Left hindlimb (tissue), 1 donor: ENCODE results near the gene TRPV2.
A peak's percentile ranks its signal among the peaks of the same experiment; 100 is the strongest.

Experiments used
- DNase-seq: peaks from one replicate; pipeline ENCODE4 v3.0.0-alpha.2; 2018

The TRPV2 gene

DNA sequence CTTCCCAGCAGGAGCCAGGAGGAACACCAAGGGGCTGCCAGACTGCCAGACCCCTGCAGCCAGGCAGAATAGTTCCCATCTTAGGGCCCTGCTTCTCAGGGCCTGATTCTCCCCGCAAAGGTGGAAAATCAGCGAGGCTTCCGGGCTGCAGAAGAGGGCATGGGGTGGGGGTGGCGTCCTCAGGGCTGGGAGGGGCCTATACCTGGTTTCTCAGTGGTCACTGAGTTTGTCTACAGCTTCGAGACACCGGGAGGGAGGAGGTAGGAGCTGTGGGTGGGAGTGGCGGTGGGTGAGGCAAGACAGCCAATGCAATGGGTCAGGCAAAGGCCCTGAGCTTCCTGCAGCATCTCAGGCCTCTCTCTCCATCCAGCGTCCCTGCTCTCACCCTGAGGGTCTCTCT is 62.3 kb downstream of the TRPV2 start:
- no peak for DNase-seq

DNA sequence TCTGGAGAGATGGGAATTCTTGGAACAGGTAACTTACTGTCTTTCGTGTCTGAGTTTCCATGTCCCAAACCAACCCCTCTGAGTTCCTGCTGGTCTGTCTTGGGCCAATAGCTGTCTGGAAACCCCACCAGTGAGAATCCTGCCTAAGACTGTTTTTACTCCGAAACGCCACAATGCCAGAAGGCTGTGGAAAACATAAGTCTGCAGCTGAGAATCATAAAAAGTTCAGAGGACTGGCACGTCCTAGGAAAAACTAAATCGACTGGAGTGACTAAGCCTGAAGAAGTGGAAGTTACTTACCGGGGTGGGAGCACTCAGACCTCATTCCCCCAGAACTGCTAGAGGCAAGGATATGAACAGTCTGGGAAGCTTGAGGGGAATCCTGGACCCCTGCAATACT is 63.3 kb downstream of the TRPV2 start:
- peak; percentile 77 for DNase-seq

DNA sequence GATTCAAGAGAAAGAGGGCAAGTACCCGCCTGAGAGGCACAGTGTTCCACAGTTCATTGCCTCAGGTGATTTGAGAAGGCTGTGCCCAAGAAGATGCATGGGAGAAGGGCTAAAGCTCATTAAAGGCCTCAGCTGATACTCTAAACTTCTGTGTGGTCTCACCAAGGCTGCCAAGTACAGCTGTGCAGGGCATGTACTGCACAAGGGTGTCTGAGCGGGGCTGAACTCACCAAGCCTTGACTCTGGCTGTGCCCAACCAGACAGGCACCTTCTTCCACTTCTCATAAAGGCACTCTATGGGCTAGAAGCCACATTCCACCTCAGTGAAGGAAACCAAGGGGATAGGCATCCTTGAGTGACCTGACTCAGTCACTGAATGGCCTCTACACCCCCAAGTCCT is 63.9 kb downstream of the TRPV2 start:
- DNase-seq, result no peak

DNA sequence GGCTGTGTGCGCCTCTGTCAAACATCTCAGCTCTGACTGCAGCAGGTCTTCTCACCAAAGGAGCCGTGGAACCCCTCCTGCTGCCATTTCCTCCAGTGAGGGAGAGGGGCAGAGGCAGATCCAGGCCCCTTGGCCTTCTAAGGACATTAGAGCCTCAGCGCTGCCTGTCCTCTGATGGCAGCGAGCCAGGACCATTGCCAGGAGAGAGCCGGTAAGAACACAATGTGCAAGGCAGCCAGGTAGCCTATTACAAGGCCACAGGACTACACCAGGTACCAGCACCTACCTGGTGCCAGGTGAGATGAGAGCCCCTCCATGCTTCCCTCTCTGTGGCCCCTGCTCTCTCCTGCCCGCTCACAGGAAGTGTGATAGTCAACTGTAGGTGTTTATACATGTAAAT is 65.6 kb downstream of the TRPV2 start:
- no peak for DNase-seq

DNA sequence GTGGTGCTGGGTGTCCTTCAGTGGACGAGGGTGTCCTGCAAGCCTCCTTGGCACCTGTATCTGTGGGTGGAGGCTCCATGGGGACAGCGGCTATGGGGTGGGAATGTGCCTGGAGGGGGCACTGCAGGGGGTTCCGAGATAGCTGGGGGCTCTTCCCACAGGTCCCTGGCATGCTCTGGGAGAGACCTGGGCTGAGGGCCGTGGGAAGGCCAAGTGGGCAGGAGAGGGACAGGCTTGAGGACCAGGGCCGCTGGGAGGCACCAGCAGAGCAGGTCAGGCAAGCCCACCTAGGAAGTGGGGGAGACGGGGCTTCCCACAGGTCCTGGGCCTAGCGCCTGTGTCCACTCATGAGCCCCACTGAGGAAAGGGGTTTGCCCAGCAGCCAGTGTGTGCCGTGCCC is 66.9 kb downstream of the TRPV2 start:
- no peak for DNase-seq

DNA sequence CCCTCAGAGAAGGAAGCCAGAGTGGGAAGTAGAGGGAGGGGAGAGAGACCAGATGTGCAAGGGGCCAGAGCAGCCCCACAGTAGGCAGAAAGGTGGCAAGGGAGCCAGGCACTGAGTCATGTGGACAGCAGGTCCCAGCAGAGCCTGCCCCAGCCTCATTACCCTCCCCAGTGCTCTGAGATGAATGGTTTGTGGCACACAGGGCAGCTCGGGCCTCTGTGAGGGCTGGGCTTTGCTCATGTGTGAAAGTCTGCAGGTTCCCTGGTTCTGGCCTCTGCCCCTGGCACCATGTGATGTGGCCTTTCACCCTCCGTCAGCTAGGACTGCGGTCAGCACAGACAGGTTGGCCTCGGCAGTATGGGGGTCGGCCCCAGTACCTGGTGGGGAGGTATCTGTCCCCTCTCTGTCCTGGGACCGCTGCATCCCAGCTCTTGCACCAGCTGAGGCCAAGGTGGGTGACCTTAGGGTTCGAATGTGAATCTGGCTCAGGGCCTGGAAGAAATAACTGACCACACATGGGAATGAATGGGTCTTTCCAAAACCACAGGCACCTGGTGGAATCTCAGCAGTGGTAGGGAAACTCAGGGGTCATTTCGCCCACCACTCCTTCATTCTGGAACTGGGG is 67.8 kb downstream of the TRPV2 start:
- no peak for DNase-seq

DNA sequence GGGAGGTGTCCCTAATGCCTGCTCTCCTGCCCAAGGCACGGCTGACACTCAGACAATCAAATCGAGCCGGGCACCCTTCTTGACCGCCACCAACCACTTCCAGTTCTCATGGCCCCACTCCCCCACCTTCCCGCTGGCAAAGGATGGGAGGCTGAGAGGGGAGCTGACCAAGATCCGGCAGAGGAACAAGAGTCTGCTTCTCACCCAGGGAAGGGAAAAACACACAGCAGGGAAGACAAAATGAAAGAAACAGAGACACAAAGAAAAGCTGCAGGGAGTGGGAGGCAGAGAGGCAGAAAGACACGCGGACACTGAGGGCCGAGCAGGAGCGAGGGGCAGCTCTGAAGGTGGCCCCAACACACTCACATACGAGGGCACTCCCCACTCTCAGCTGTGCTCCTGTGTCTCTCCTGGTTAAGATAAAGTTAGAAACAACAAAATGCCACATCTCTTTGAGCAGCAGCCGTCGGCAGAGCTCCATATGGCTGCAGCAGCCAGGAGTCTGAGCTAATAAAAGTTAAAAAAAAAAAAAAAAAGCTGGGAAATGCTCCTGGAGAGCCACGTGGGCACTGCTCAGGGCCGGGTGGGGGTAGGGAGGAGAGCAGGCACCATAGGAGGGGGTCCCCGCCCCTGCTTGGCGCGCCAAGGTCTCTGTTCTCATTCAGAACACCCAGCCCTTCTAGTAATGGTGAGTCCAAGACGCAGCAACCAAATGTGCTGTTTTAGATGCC is 69.2 kb downstream of the TRPV2 start:
- DNase-seq, result peak; percentile 73
